ENCODE data around the gene NFATC2IP.

DNA sequence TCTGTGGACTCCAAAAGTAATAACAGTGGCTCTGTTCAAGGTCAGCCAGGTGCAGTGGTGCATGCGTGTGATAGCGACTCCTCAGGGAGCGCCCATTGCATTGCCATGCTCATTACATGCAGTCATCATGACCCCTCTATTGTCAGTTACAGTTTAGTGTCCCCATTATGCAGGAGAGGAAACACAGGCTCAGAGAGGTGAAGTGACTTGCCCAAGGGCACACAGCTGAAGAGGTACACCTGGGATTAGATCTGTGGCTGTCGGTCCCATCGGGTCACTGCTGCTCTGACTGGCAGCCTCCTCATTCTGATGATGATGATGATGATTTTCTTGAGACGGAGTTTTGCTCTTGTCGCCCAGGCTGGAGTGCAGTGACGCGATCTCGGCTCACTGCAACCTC lies 41.8 kb downstream of the NFATC2IP start:
- TF ChIP-seq, protein P1, sequence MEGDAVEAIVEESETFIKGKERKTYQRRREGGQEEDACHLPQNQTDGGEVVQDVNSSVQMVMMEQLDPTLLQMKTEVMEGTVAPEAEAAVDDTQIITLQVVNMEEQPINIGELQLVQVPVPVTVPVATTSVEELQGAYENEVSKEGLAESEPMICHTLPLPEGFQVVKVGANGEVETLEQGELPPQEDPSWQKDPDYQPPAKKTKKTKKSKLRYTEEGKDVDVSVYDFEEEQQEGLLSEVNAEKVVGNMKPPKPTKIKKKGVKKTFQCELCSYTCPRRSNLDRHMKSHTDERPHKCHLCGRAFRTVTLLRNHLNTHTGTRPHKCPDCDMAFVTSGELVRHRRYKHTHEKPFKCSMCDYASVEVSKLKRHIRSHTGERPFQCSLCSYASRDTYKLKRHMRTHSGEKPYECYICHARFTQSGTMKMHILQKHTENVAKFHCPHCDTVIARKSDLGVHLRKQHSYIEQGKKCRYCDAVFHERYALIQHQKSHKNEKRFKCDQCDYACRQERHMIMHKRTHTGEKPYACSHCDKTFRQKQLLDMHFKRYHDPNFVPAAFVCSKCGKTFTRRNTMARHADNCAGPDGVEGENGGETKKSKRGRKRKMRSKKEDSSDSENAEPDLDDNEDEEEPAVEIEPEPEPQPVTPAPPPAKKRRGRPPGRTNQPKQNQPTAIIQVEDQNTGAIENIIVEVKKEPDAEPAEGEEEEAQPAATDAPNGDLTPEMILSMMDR (IDR thresholded peaks at IDR 0.05): no peak
- TF ChIP-seq POLR2A (IDR thresholded peaks at IDR 0.05) (no peak), EP300 (IDR thresholded peaks at IDR 0.05) (no peak)

Data from tibial nerve (tissue), 4 donors.